Stimulated activated CD8-positive, alpha-beta memory T cell treated with anti-CD3 and anti-CD28 coated beads, Interleukin-2, amount 100 ng/mL, for 1 hour (primary cell): ENCODE measurements around the gene HEPACAM2.

Source experiments
- DNase-seq, 2 donors: peaks; one replicate each; pipeline ENCODE4 v3.0.0-alpha.2; 2020; ENCODE audit warnings: low read depth in 2 of 2

HEPACAM2 gene

GRCh38 chr7:93147363-93147762 lies 78.9 kb downstream of the HEPACAM2 start:
- DNase-seq, result peak in 1 of 2 donors; percentile 16

GRCh38 chr7:93146472-93147141 lies 79.7 kb downstream of the HEPACAM2 start:
- no peak for DNase-seq

GRCh38 chr7:93146036-93146435 lies 80.2 kb downstream of the HEPACAM2 start:
- DNase-seq, result no peak

- no peak for DNase-seq
Observed at GRCh38 chr7:93145354-93145753, 80.9 kb downstream of the HEPACAM2 start.

DNA sequence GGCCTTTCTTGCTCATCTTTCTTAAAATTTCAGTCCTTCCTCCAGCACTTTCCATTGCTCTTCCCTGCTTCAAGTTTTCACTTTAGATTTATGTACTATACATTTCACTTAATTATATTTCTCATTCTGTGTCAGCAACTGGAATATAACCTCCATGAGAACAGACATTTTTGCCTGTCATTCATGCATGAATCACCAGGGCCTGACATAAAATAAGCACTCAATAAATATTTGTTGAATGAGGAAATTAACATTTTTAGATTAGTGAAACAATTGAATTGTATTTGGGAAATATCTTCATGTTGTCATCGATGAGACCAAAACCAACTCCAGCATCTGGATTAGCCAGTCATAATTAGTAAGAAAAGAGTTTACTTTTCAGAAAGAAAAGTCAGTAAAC lies 84.1 kb downstream of the HEPACAM2 start:
- DNase-seq, result no peak

DNA sequence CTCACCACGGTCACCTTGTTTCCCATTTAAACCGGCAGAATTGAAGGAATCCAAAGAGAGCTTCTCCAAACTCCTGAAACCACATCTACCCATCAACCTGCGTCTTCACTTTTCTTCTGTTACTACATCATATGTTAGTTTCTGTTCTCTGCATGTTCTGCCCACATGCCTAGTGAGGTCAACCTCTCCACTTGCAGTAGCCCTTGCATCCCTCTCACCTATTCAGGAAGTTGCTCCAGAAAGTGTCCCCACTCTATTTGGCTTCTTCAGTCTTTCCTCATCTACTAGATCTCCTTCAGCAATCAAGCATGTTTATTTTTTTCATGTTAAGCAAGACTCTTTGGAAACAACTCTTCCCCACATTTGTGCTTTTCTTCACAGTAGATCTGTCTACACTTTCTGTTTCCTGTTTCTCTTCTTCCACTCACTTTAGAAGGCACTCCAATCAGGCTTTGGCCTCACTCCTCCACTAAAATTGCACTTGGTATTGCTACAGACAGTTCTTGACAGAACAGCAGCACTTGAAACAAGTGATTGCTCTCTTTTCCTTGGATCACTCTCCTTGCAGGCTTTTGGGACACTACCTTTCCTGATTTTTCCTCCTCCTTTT lies 85.6 kb downstream of the HEPACAM2 start:
- no peak for DNase-seq

GRCh38 chr7:93138576-93138975 lies 87.7 kb downstream of the HEPACAM2 start:
- DNase-seq, result no peak
